ENCODE measurements around the gene RPUSD1. TPM values are rescaled to one million over a fixed set of nuclear protein-coding genes. Genes with fewer than 3 reads are reported as not detected.

Gene RPUSD1
- total and polyA plus RNA-seq, 11 donors: 7.1 to 25.7 (median 10.9) TPM

DNA sequence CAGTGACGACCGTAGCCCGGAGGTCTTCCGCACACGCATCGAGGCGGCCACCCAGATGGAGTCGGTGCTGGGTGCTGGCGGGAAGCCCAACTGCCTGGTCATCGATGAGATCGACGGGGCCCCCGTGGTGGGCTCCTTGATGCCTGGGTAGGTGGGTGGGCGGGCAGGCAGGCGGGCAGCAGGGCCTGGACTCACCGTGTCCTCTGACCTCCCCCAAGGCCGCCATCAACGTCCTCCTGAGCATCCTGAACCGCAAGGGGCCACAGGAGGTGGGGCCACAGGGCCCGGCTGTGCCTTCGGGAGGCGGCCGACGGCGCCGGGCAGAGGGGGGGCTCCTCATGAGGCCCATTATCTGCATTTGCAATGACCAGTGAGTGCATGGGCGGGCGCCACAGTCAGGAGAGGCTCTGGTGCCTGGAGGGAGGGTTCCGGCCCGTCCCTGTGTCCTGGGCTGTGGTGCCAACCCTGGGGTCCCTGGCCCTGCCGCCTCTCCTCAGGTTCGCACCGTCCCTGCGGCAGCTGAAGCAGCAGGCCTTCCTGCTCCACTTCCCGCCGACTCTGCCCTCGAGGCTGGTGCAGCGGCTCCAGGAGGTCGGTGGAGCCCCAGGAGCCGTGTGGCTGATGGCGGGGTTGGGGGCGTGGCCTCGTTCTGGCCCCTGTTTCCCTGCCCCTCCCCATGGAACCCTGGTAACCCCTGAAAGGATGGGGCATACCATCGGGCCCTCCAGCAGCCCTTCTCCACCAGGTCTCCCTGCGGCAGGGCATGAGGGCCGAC is 4.2 kb upstream of the RPUSD1 start:
- H3K9me3 ChIP-seq: no peaks in the 10 kb centered on the region
- no peak overlapping the region for H3K4me3 ChIP-seq
- H3K36me3 ChIP-seq: peaks cover 0 to 7% (median 0%) of the 10 kb centered on the region in 9 donors
- H3K27me3 ChIP-seq: peaks cover 0 to 11% (median 0%) of the 10 kb centered on the region in 9 donors
- WGBS, 4 donors: 89 to 94% (median 93%) methylated on average over 33 to 46 of the region's 46 CpGs
- intact Hi-C loops (cut with DNase I): no loop called here
- DNase-seq (no peak), ATAC-seq (no peak)
- no peak overlapping the region for H3K27ac ChIP-seq
- H3K4me1 ChIP-seq: peaks cover 0 to 15% (median 11%) of the 10 kb centered on the region in 12 donors
- TF ChIP-seq CTCF (IDR thresholded peaks at IDR 0.05) (no peak), POLR2A (IDR thresholded peaks at IDR 0.05) (no peak)

DNA sequence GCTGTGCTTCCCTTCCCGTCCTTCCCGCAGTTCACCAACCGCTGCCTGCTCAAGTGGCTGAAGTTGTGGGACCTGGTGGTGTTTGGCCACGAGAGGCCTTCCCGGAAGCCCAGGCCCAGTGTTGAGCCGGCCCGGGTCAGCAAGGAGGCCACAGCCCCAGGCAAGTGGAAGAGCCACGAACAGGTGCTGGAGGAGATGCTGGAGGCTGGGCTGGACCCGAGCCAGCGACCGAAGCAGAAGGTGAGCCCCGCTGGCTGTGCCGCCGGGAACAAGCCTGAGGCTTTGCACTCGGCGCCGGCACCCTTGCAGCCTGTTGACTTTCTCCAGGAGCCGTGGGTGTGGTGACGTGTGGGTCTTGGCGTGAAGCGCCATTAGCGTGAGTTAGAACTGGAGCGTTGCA is 3.0 kb upstream of the RPUSD1 start:
- TF ChIP-seq POLR2A (IDR thresholded peaks at IDR 0.05) (no peak), CTCF (IDR thresholded peaks at IDR 0.05) (no peak)
- H3K9me3 ChIP-seq: no peaks in the 10 kb centered on the region
- ATAC-seq (no peak), DNase-seq (no peak)
- H3K36me3 ChIP-seq: peaks cover 0 to 7% (median 0%) of the 10 kb centered on the region in 9 donors
- peaks cover 0 to 22% (median 16%) of the 10 kb centered on the region in 12 donors for H3K4me1 ChIP-seq
- no peaks in the 10 kb centered on the region for H3K27me3 ChIP-seq
- no peak overlapping the region for H3K4me3 ChIP-seq
- 96 to 97% (median 96%) methylated on average over 14 to 23 of the region's 23 CpGs for WGBS, 4 donors
- H3K27ac ChIP-seq: no peak overlapping the region
- intact Hi-C loops (cut with DNase I): no loop called here

DNA sequence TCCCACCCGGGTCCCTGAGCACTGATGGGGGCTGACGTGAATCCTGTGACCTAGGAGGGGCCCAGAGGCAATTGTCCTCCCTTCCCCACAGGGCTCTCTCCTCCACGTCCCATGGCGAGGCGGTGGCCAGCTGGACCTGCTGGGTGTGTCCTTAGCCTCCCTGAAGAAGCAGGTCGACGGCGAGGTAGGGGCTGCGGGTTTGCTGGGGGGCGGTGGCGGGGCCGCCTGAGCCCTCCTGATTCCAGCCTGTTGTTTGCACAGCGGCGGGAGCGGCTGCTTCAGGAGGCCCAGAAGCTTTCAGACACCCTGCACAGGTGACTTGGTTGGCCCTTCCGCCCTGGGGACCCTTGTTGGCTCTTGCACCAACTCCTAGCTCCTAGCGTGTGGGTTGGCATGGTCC is 1.9 kb upstream of the RPUSD1 start:
- no peak for DNase-seq
- no peaks in the 10 kb centered on the region for H3K27me3 ChIP-seq
- intact Hi-C loops (cut with DNase I): no loop called here
- no peak for ATAC-seq
- no peaks in the 10 kb centered on the region for H3K9me3 ChIP-seq
- H3K4me1 ChIP-seq: peaks cover 0 to 29% (median 16%) of the 10 kb centered on the region in 12 donors
- no peak for TF ChIP-seq POLR2A (IDR thresholded peaks at IDR 0.05)
- no peak for TF ChIP-seq CTCF (IDR thresholded peaks at IDR 0.05)
- 91 to 96% (median 94%) methylated on average over 9 to 17 of the region's 17 CpGs for WGBS, 4 donors
- no peak overlapping the region for H3K4me3 ChIP-seq
- H3K27ac ChIP-seq: no peak overlapping the region
- H3K36me3 ChIP-seq: peaks cover 0 to 11% (median 0%) of the 10 kb centered on the region in 9 donors

DNA sequence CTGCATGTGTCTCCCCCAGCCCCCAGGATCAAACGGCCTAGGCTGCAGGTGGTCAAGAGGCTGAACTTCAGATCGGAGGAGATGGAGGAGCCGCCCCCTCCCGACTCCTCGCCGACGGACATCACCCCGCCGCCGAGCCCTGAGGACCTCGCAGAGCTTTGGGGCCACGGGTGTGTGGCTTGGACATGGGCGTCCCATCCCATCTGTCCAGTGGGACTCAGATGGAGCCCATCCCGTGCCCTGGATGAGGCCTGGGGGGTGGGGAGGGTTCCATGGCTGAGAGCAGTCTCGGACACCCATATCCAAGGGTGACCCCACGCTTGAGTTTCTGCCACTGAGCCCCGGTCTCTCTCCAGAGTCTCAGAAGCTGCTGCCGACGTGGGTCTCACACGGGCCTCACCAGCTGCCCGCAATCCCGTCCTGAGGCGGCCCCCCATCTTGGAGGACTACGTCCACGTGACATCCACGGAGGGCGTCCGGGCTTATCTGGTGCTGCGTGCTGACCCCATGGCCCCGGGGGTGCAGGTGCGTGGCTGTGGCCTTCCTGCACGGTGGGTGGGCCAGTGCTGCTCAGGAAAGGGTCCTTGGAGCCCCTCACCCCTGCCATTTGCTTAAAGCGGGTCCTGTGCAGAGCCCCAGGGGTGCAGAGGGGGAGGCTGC is 1.1 kb upstream of the RPUSD1 start:
- ATAC-seq (no peak), DNase-seq (no peak)
- TF ChIP-seq POLR2A (IDR thresholded peaks at IDR 0.05) (no peak), CTCF (IDR thresholded peaks at IDR 0.05) (no peak)
- Histone ChIP-seq H3K27me3 (no peaks in the 10 kb centered on the region), H3K4me1 (peaks cover 0 to 29% (median 16%) of the 10 kb centered on the region in 12 donors), H3K27ac (no peak overlapping the region), H3K4me3 (peak overlapping the region; percentile 58 to 96 (median 84)), H3K36me3 (peaks cover 0 to 11% (median 0%) of the 10 kb centered on the region in 9 donors), H3K9me3 (no peaks in the 10 kb centered on the region)
- intact Hi-C loops (cut with DNase I): no loop called here
- 64 to 77% (median 72%) methylated on average over 19 to 33 of the region's 33 CpGs for WGBS, 4 donors

All from heart left ventricle (tissue), 16 donors.